DMS53 treated with DMSO at 0.1 percent for 48 hours (cell line): ENCODE results near the gene RGPD8.

Experiments used
- DNase-seq: peaks from one replicate; lab custom pipeline; 2025; ENCODE audit not compliant: unreplicated experiment; lab: John Stamatoyannopoulos, UW

RGPD8 gene

DNA sequence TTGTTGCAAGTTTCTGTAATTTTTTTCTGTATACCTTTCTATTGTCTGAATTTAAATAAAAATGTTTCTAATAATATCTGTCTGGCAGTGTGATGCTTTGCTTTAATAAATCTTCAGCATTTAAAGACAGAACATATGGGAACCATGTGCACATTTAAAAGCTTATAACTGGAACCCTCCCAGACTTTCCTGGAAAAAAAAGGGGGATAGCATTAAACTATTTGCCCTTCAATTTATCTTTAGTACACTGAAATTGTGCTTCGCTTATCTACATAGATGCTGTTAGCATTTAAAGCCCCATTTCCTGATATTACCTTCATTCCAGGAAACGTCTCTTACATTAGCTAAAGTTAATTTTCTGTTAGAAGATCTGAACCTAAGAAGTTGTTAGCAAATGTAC is 93.5 kb downstream of the RGPD8 start:
- no peak for DNase-seq

DNA sequence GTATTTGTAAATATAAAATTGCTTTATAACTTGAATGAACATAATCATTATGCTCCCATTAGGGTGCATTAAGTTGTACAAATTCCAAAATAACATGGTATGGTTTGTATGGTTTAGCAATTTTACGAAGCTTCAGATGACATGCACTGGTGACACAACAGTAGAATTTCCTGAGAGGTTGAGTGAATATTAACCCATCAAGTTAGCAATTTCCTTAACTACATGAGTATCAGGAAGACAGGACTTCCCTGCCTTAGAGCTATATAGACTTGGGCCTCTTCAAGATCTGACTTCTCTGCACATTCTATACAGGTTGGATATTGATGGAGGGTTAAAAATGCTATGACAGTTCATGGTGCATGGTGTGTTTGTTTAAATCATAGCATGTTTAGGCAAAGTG is 97.8 kb downstream of the RGPD8 start:
- no peak for DNase-seq

DNA sequence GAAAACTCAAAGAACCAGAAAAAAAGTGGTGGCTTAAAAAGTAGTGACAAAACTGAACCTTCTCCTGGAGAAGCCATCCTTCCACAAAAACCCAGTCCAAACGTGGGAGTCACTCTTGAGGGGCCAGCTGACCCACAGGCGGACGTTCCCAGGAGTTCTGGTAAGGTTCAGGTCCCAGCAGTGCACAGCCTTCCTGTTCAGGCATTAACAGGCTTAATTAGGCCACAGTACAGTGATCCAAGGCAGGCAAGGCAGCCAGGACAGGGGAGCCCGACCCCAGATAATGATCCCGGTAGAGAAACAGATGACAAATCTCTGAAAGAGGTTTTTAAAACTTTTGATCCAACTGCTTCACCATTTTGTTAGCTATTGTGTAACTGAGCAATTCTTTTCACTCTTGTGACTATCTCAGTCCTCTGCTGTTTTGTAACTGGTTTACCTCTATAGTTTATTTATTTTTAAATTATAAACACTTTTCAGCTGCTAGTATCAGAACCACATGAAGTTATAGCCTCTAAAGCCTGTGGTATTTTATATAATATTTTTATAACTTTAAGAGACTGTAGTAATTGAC is 101.2 kb downstream of the RGPD8 start:
- no peak for DNase-seq

DNA sequence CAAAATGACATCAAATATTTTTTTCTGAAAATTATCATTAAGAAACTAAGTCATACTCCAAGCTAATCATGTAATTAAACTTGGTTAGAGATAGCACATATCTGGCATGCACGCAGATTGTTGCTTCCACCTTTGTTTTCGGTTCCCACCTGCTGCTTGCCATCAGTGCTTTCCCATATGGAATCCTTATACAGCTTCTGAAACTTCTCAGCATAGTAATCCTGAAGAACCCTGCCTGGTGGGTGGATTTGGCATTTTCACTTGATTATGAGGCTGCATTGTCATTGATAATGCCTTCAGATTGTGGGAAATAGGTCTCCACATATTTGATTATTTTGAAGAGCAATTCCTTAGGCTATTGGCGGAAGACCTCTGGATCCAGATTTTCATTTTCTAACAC is 110.5 kb downstream of the RGPD8 start:
- no peak for DNase-seq

DNA sequence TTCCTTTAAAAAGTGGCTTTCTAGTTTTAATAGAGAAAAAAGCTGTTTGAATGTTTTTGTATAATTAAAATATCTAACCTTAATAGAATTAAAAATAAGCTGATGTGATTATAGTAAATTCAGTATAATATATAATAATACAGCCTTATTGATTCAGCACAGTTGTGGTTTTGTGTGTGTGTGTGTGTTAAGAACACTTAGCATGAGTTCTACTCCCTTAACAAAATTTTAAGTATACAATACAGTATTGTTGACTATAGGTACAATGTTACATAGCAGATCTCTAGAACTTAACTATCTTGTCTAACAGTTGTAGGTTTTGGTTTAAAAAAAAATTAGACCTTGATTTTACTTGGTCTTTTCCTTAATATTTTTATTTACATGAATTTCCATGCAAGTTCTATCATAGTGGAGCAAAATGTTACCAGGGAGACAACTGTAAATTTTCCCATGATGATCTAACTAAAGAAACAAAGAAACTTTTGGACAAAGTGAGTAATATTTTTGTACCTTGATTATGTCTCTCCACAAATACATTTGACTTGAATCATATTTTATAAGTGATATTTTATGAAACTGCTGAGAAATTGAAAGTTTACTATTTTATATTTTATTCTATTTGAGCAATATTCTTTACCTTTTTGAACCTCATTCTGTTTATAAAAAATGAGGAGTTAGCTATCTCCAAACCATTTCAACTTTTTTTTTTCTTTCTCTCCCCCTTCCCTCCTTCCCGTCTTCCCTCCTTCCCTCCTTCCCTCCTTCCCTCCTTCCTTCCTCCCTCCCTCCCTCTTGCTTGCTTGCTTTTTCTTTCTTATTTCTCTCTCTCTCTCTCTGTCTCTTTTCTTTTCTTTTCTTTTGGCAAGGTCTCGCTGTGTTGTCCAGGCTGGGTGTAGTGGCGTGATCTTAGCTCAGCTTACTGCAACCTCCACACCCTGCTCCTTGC is 111.8 kb downstream of the RGPD8 start:
- no peak for DNase-seq
